IPS-NIHi7 (cell line): Measurements from ENCODE around the gene CLEC4A.
A peak's percentile ranks its signal among the peaks of the same experiment; 100 is the strongest.
"Not testable (repeated sequence)": the region's sequence is repeated elsewhere in the genome, so short reads cannot be mapped to it uniquely, and the experiment has no call there.

Experiments used
- DNase-seq: peaks from one replicate; pipeline ENCODE4 v3.0.0; 2012; ENCODE audit warnings: mixed read lengths; ENCODE audit errors: extremely low spot score

The CLEC4A gene

DNA sequence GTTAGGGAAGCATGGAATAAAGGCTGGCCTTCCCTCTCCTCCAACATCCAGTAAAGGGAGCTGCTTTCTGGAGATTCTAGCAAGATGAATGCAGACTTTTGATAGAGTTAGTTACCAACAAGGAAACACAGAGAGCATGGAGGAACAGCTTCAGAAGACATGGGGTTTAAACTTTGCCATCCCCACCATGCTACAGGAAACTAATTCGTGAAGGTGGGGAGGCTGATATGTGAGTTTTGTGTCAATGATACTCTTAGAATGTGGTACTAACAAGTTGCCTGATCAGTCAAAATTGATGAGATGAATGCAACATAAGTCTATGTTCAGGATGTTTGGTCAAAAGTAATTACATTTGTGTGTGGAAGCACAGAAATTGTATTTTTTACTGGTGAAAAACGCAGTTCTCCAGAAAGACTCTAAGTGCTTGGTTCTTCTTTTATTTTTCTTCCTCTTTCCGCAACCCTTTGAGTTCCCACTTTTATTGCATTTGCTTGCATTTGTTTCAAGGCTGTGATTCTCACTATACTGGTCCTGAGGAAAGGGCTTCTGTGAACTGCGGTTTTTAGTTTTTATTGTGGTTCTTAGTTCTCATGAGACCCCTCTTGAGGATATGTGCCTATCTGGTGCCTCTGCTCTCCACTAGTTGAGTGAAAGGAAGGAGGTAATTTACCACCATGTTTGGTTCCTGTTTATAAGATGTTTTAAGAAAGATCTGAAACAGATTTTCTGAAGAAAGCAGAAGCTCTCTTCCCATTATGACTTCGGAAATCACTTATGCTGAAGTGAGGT is at the start of gene CLEC4A:
TSS of gene CLEC4A (plus strand) at position 494 of the 789 bp plus-strand sequence. CDS start at position 756, 262 bp downstream.
- no peak for DNase-seq

- no peak for DNase-seq
Observed at GRCh38 chr12:8075935-8076334, 47.5 kb upstream of the CLEC4A start.

DNA sequence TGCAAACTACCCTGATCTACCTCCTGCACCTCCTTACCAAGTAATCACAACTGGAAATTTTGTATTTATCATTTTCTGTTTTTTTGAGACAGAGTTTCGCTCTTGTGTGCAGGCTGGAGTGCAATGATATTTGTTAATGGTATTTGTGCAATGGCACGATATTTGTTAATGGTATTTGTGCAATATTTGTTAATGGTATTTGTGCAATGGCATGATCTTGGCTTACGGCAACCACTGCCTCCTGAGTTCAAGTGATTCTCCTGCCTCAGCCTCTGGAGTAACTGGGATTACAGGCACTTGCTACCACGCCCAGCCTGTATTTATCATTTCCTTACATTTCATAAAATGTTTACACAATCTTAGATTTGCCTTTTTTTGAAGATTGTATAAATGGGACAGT is 47.1 kb upstream of the CLEC4A start:
- DNase-seq: no peak

- peak; percentile 29 for DNase-seq
Observed at GRCh38 chr12:8077207-8077606, 46.2 kb upstream of the CLEC4A start.

- peak; percentile 20 for DNase-seq
Observed at GRCh38 chr12:8078398-8078797, 45.0 kb upstream of the CLEC4A start.

DNA sequence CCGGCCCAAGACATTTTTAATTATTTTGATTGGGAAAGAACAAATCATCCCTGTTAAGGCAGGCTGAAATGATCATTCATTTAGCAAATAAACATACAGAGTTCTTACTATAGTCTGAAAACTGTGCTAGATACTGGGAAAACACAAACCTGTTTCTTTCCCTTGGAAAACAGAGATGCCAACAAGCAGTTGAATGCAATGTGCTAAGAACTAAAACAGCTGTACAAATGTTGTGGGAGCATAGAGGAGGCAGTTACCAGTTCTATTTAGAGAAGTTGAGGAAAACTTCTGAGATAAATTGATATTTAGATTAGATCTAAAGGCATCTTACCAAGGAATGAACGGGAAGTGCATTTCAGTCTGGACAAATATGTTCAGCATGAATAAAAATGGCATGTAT is 44.5 kb upstream of the CLEC4A start:
- DNase-seq: no peak

GRCh38 chr12:8080120-8080519 is 43.3 kb upstream of the CLEC4A start:
- no peak for DNase-seq

GRCh38 chr12:8081251-8081920 is 42.0 kb upstream of the CLEC4A start:
- DNase-seq: no peak

DNA sequence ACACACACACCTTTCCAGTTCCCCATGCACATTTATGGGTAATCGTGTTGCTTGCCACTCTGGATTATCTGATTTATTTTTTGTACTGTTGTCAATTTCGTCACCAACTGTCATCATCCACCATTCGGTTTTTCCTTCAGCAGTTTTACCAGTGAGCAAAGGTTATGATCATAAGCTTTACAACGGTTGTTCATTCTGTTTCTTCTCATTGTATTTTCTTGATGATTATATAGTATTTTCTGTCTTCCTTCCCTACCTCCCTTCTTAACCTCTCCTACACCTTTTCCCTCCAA is 40.7 kb upstream of the CLEC4A start:
- DNase-seq: no peak

GRCh38 chr12:8084351-8084750 is 39.1 kb upstream of the CLEC4A start:
- not testable (repeated sequence) for DNase-seq

DNA sequence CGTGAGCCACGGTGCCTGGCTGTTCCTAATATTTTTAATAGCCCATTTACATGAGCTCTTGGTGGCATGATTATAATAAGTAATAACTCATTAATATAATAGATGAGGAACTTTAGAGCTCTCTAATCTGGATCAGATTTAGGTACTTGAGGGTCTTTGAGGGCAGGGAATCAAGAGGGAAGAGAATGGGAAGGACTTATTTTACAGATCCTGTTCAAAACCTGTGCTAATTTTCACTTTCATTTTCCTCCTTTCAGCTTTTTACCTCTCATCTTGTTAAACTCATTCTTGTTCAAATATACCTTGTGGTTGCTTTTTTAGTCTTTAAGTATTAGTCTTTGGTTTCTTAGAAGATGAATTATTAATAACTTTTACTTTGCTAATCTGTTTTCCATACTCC is 35.8 kb upstream of the CLEC4A start:
- DNase-seq: no peak

DNA sequence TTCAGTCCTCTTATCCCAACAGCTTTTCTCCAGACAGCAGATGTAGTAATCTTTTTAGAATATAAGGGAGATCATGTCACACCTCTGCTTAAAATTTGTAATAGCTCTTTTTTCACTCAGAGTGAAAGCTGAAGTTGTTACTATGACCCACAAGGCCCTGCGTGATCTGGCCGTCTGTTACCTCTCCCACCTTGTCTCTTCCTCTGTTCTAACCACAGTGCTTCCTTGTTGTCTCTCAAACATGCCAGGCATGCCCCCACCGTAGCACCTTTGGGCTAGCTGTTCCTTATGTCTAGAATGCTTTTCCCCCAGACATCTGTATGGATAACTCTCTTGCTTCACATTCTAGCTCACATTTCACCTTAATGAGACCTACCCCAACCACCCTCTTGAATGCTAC is 34.8 kb upstream of the CLEC4A start:
- DNase-seq: no peak

- DNase-seq: not testable (repeated sequence)
Observed at GRCh38 chr12:8089277-8089676, 34.1 kb upstream of the CLEC4A start.

DNA sequence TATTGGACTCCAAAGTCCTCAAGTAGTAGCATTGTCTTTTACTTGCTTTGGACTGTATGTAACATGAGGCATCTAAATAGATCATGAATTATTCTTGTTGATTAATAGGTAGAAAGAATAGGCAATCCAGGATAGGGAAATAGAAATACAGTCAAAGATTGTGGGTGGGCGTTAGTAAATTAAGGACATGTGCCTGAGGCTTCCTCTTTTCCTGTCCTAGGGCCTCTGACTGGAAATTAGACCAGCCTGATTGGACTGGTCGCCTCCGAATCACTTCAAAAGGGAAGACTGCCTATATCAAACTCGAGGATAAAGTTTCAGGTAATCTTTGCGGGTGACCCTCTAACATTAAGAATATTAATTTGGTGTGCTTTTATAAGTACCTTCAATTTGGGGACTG is 33.7 kb upstream of the CLEC4A start:
- DNase-seq: no peak

DNA sequence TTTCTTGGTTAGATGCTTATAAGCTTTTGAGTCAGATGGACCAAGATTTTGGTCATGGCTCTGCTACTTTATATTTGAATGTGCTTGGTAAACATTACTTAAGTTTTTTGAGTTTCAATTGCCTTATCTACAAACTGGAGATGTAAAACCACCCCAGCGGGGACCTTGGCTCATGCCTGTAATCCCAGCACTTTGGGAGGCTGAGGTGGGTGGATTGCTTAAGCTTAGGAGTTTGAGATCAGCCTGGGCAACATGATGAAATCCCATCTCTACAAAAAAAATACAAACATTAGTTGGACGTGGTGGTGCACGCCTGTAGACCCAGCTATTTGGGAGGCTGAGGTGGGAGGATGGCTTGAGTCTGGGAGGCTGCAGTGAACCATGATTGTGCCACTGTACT is 30.1 kb upstream of the CLEC4A start:
- DNase-seq: no peak

- DNase-seq: no peak
Observed at GRCh38 chr12:8096281-8096915, 27.0 kb upstream of the CLEC4A start.

- no peak for DNase-seq
Observed at GRCh38 chr12:8099235-8099634, 24.2 kb upstream of the CLEC4A start.

GRCh38 chr12:8108808-8109398 is 14.5 kb upstream of the CLEC4A start:
- DNase-seq: peak; percentile 79

DNA sequence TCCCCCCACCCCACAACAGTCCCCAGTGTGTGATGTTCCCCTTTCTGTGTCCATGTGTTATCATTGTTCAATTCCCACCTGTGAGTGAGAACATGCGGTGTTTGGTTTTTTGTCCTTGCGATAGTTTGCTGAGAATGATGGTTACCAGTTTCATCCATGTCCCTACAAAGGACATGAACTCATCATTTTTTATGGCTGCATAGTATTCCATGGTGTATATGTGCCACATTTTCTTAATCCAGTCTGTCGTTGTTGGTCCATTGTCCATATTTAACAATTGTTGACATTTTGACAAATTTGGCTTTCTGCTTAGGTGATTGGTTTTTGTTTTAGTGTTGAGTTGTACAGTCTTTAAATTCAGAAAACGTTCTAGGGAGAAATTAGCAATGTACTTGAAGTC is 10.3 kb upstream of the CLEC4A start:
- not testable (repeated sequence) for DNase-seq

DNA sequence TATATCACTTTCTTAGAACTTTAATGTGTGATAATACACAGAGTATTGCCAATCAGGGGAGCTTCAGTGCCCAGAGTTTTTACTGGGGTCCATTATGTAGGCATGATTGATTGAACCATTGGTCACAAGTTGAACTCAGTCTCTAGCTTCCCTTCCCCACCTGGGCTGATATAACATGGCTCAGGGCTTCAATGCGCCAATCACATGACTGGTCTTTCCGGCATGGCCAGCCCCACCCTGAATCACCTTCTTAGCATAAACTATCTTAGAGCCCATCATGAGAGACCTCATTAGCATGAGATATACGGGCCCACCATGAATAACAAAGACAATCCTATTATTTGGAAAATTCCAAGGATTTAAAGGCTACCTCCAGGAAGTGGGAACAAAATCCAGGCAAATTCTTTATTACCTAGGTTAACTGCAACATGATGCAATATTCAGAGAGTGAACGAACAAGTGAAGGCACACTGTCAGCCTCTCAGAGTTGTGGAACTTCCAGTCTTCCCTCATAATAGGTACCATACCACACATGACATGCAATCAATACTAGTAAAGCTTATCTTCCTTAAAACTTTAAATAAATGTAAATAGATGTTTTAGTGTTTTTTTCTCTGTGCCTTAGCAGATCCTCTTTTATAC is 3.2 kb upstream of the CLEC4A start:
- DNase-seq: no peak

DNA sequence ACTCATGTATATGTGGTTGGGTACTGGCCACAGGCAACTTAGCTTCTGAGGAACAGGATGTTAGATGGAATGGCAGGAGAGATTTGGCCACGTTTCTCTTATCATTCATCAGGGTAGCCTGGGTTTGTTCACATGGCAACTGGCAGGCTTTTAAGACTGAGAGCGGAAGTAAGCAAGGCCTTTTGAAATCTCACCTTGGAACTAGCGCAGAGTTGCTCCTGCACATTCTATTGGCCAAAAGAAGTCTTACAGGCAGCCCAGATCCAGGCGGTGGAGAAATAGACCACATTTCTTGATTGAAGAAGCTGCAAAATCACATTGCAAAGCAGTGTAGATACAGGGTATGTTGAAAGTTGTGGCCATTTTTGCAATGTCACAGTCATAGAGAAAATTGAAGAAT is 3.7 kb downstream of the CLEC4A start:
- DNase-seq: no peak
